NCI-H1417 (cell line): ENCODE results near the gene TBC1D5.
"Not testable (repeated sequence)": the region's sequence is repeated elsewhere in the genome, so short reads cannot be mapped to it uniquely, and the experiment has no call there.

Experiments used
- DNase-seq, 3 experiments: peaks; one replicate each; lab custom pipeline; 2025; lab: John Stamatoyannopoulos, UW

Gene TBC1D5

GRCh38 chr3:17645074-17645698 lies 97.2 kb downstream of the TBC1D5 start:
- peak; percentile 37 to 82 (median 40) for DNase-seq

DNA sequence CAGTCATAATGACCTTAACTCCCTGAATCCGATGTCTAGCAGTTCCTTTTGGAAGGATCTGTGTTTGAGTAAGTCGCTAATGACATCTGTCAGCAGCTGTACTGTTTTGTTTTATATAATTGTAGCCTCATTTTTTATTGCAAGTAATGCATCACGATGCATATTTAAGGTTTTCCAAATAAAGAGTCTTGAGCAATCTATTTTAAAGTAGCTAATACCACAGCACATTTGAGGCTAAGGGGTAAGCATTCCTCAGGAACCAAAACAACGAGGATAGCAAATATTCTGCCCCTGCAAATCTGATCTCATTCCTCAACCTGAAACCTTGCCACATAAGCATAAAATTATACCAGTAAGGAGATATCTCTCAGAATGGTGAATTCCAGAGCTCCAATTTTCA lies 98.7 kb downstream of the TBC1D5 start:
- no peak for DNase-seq

DNA sequence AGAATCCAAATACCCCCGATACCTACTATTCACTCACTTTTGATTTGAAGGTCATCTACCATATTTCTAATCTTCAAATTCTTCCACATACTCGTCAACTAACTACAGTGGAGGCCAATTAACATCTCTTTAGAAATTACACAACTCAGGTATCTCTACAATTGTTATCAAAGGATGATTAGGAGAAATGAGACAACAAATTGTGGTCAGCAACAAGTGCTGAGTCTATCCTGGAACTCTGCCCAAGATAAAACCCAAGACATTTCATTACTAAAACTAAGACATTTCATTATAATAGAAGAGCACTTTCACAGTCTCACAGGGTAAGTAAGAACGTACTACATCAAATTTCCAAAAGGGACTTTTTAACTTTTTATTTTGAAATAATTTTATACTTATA lies 100.0 kb downstream of the TBC1D5 start:
- no peak for DNase-seq

DNA sequence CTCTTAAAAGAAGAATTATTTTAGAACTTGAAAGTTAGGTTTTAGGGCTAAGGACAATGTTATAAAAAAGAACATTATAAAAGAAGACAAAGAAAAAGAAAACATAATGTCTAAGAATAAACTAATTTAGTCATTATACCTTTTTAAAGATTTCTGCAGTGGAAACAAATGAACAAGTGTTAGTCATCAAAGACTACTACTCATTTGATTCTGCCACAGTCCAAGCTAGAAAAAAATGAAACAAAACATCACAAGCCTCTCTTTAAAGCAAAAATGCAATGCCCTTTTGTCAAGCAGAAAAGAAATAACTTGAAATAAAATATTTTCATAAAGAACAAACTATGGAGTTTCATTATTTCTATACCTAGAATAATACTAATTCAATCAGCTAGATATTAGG lies 102.0 kb downstream of the TBC1D5 start:
- no peak for DNase-seq

GRCh38 chr3:17639765-17640164 lies 102.7 kb downstream of the TBC1D5 start:
- no peak for DNase-seq

- DNase-seq, result no peak
These were observed 103.2 kb downstream of the TBC1D5 start for GRCh38 chr3:17639257-17639656.

DNA sequence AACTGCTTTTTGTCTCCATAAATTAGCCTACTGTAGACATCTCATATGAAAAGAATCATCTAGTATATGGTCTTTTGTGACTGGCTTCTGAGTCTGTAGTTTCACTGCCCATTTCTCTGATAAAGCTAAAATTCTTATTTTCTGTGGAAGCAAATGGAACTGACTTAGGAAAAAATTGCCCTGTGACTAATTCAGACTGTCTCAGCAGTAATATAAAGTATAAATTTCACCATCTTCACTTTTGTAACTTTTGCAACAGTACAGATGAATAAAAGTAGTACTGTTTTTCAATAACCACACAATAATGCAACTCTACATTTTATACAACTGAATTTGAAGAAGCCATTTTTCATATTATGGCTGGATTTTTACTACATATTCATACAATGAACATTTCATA lies 104.1 kb downstream of the TBC1D5 start:
- no peak for DNase-seq

DNA sequence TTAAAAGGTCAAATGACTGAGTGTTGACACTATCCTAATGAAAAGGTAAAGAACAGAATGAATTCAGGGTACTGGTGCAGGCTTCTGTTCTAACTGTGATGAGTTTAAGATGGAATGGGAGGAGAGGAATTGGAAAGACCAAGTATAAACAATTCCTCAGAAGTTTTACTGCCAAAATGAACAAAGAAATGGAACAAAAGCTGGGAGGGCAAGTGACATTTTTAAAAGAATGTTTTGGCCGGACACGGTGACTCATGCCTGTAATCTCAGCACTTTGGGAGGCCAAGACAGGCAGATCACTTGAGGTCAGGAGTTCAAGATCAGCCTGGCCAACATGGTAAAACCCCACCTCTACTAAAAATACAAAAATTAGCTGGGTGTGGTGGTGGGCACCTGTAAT lies 106.8 kb downstream of the TBC1D5 start:
- DNase-seq, result not testable (repeated sequence)

DNA sequence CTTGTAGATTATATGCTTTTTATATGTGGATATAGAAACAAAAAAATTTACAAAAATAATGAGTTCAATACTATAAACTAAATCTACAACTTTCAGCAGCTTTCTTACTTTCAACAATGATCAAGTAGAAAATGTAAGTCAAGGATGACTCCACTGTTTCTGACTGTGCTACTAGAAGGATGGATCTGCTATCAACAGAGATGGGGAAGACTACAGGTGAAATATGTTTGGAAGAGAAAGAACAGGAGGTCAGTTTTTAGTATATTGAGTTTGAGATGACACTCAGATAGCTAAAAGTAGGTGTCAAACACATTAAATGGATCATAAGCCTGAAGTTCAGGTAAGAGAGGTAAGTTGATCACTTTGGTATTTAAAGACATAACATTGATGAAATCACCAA lies 107.5 kb downstream of the TBC1D5 start:
- DNase-seq, result no peak

GRCh38 chr3:17634201-17634600 lies 108.2 kb downstream of the TBC1D5 start:
- no peak for DNase-seq

DNA sequence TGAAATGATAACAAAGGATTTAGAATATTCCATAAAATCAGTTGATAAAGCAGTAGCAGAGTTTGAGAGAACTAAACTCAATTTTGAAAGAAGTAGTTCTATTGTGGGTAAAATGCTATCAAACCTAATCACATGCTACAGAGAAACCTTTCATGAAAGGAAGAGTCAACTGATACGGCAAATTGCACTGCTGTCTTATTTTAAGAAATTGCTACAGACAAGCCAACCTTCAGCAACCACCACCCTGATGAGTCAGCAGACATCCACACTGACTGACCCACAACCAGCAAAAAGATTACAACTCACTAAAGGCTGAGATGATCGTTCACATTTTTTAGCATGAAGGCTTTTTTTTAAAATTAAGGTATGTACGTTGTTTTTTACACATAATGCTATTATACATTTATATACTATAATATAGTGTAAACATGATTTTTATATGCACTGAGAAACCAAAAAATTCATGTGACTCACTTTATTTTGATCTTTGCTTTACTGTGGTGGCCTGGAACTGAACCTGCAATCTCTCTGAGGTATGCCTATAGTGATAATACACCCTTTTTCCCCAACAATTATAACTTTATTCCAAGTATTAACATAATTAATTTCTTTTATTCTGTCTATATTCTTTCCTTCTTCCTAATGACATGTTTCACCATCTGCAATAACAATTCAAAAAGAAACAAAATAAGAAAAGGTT lies 109.9 kb downstream of the TBC1D5 start:
- no peak for DNase-seq

DNA sequence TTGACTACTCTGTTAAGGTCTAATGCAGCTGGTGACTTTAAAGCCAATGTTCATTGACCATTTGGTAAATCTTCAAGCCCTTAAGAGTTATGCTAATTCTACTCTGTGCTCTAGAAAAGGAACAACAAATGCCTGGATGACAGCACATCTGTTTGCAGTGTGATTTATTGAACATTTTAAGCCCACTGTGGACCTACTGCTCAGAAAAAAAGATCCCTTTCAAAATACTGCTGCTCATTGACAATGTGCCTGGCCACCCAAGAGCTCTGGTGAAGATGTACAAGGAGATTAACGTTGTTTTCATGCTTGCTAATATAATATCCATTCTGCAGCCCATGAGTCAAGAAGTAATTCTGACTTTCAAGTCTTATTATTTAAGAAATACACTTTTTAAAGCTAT lies 110.8 kb downstream of the TBC1D5 start:
- no peak for DNase-seq

DNA sequence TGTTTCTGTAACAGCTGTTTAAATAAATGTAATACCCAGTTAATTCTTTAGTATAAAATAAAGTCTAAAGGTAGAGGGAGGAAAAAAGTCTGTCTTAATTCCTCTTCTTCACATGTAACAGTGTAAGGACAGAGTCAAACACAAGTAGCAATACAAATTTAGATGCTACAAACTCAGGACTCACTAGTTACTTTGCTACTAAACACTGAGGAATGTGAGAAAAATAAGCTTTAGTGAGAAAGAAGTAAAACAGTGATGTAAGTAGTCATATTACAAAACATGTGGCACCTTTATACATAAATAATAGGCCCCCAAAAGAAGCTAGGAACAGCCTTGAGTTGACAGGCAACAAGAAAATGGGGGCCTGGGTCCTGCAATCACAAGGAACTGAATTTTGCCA lies 113.0 kb downstream of the TBC1D5 start:
- no peak for DNase-seq

DNA sequence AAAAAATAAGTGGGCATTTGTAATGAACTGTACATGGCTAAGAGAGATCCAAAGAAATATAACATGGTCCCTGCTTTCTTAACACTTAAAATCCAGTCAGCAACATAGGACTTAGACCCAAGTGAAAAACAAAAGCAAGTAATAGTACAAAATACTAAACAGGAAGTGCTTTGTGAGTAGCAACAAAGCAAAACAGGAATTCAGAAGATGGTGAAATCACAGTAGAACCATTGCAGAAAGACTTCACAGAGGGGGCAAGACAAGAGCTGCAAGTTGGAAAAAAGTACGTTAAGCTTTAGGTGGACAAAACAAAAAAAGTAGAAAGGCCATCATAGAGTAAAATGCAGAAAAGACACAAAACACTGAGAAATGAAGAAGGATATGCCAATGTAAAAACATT lies 116.0 kb downstream of the TBC1D5 start:
- DNase-seq, result no peak

- DNase-seq, result no peak
These were observed 117.3 kb downstream of the TBC1D5 start for GRCh38 chr3:17625133-17625532.

GRCh38 chr3:17623464-17623863 lies 119.0 kb downstream of the TBC1D5 start:
- no peak for DNase-seq

DNA sequence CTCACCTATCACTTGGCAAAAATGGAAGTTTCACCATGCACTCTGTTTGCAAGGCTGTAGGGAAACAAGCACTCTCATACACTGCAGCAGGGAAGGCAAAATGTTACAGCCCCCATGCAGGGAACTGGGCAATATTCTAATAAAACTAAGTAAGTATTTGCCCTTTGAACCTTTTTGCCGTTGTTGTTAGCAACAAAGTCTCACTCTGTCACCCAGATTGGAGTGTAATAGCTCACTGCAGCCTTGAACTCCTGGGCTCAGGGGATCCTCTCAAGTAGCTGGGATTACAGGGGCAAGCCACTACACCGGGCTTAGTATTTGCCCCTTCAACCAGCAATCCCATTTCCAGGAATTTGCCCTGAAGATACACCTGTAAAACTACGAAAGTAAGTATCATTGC lies 122.5 kb downstream of the TBC1D5 start:
- DNase-seq, result no peak

DNA sequence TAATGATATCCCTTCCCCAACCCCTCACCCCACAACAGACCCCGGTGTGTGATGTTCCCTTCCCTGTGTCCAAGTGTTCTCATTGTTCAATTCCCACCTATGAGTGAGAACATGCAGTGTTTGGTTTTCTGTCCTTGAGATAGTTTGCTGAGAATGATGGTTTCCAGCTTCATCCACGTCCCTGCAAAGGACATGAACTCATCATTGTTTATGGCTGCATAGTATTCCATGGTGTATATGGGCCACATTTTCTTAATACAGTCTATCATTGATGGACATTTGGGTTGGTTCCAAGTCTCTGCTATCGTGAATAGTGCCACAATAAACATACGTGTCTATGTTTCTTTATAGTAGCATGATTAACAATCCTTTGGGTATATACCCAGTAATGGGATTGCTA lies 129.4 kb downstream of the TBC1D5 start:
- DNase-seq, result not testable (repeated sequence)

DNA sequence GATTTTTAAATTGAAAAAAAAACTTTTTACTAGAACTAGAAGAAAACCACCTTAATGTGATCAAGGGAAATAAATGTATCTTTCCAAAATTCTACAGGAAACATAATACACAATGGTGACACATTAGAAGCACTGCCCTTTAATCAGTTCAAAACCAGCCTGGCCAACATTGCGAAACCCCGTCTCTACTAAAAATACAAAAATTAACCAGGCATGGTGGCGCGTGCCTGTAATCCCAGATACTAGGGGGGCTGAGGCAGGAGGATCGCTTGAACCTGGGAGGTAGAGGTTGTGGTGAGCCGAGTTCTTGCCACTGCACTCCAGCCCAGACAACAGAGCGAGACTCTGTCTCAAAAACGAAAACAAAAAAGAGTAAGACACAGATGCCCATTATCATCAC lies 134.5 kb downstream of the TBC1D5 start:
- DNase-seq, result no peak

GRCh38 chr3:17605934-17606333 lies 136.5 kb downstream of the TBC1D5 start:
- DNase-seq, result no peak

- no peak for DNase-seq
These were observed 137.4 kb downstream of the TBC1D5 start for GRCh38 chr3:17605032-17605431.

DNA sequence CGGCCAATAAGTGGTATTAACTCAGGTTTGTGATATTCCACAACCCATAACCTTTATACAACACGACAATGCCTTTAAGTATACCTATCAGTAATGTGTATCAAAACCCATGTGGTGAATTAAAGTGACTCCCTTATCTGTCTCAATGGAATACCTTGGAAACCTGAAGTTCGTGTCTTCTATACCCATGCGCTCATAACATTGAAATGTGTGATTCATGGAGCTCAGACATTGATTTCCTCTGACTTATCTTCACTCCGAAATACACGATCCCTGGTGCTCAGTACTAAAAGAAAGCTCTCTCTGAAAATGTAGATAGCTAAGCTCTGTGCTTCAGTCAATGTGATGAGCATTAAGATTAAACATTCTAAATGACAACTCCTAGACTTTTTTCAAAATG lies 140.3 kb downstream of the TBC1D5 start:
- DNase-seq, result no peak

GRCh38 chr3:17592956-17593355 lies 149.5 kb downstream of the TBC1D5 start:
- DNase-seq, result no peak

DNA sequence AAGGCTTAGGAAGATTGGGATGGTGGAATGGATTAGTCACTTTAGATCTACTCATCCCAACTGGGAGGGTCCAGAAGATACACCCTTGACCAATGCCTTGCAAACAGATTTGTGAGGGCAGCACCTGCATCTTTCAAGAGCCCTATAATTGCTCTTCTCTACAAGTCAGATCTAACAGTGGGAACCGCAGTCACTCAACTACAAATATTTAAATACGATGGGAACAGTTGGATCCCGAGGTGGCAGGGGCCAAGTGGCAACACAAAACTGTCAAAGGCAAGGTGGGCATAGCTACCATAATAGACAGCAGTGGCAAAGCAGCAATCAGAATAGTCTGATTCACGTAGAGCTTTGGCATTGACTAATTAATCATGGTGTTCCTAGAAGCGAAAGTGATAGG lies 152.0 kb downstream of the TBC1D5 start:
- DNase-seq, result no peak
